HepG2 (cell line): ENCODE data around the gene CDC42EP1. TPM values are rescaled to one million over a fixed set of nuclear protein-coding genes. Genes with fewer than 3 reads are reported as not detected.

Experiments
- BRCA1 ChIP-seq: sonication (generic); formaldehyde crosslinking; IDR thresholded peaks from 2 replicates; pipeline ENCODE4 v1.4.0; 2020; ENCODE audit warnings: missing genetic modification reagents
- DNMT3B ChIP-seq: conservative IDR thresholded peaks from 2 replicates; pipeline ENCODE4 v1.6.1; 2016; ENCODE audit warnings: missing biosample characterization, control low read depth
- FOSL2 ChIP-seq: sonication (generic); formaldehyde crosslinking; IDR thresholded peaks from 2 replicates; pipeline ENCODE4 v1.4.0; 2020; ENCODE audit warnings: missing genetic modification reagents
- FUBP1 ChIP-seq: sonication (generic); formaldehyde crosslinking; IDR thresholded peaks from 2 replicates; pipeline ENCODE4 v1.5.1; 2020; ENCODE audit warnings: missing genetic modification reagents, mild to moderate bottlenecking, borderline replicate concordance
- JUN ChIP-seq: sonication (generic); formaldehyde crosslinking; IDR thresholded peaks from 2 replicates; pipeline ENCODE4 v1.4.0; 2020; ENCODE audit warnings: mild to moderate bottlenecking, missing genetic modification reagents
- KLF9 ChIP-seq: IDR thresholded peaks from 2 replicates; pipeline ENCODE4 v1.6.1; 2016; ENCODE audit warnings: low read depth
- MXD1 ChIP-seq: sonication (generic); formaldehyde crosslinking; IDR thresholded peaks from 2 replicates; pipeline ENCODE4 v1.4.0; 2020; ENCODE audit warnings: mild to moderate bottlenecking, missing genetic modification reagents
- NCOA5 ChIP-seq: sonication (generic); formaldehyde crosslinking; IDR thresholded peaks from 2 replicates; pipeline ENCODE4 v1.4.0; 2020; ENCODE audit warnings: missing genetic modification reagents
- NFE2L2 ChIP-seq: fragments of 150-350 bp; IDR thresholded peaks from 2 replicates; pipeline ENCODE4 v1.6.1; 2014; ENCODE audit warnings: low read length
- SKIL ChIP-seq: sonication (generic); formaldehyde crosslinking; IDR thresholded peaks from 2 replicates; pipeline ENCODE4 v1.8.0; 2022; ENCODE audit warnings: missing genetic modification reagents, mild to moderate bottlenecking, moderate library complexity, borderline replicate concordance
- SSRP1 ChIP-seq: IDR thresholded peaks from 2 replicates; pipeline ENCODE4 v1.6.1; 2016; ENCODE audit warnings: control low read depth
- XBP1 ChIP-seq: sonication (generic); formaldehyde crosslinking; IDR thresholded peaks from 2 replicates; pipeline ENCODE4 v1.5.0; 2020; ENCODE audit warnings: missing genetic modification reagents
- ZFP36L2 ChIP-seq: sonication (generic); formaldehyde crosslinking; IDR thresholded peaks from 2 replicates; pipeline ENCODE4 v1.4.0; 2020; ENCODE audit warnings: missing genetic modification reagents
- ZFP82 ChIP-seq: sonication (generic); formaldehyde crosslinking; IDR thresholded peaks from 2 replicates; pipeline ENCODE4 v1.5.1; 2020; ENCODE audit warnings: mild to moderate bottlenecking, missing genetic modification reagents, borderline replicate concordance
- ZIK1 ChIP-seq: sonication (generic); formaldehyde crosslinking; IDR thresholded peaks from 2 replicates; pipeline ENCODE4 v1.5.0; 2020; ENCODE audit warnings: mild to moderate bottlenecking, low read depth, missing genetic modification reagents, borderline replicate concordance
- ZNF317 ChIP-seq: sonication (generic); formaldehyde crosslinking; IDR thresholded peaks from 2 replicates; pipeline ENCODE4 v1.5.0; 2020; ENCODE audit warnings: mild to moderate bottlenecking, missing genetic modification reagents
- ZNF646 ChIP-seq: sonication (generic); formaldehyde crosslinking; IDR thresholded peaks from 2 replicates; pipeline ENCODE4 v1.9.0; 2021; ENCODE audit warnings: mild to moderate bottlenecking, missing genetic modification reagents
- ZNF780A ChIP-seq: sonication (generic); formaldehyde crosslinking; IDR thresholded peaks from 2 replicates; pipeline ENCODE4 v1.8.0; 2022; ENCODE audit warnings: mild to moderate bottlenecking, missing genetic modification reagents, moderate library complexity
- polyA plus RNA-seq, 8 experiments: library from polyadenylated mRNA; depleted of rRNA in 3 of 8; stranded (reverse) in 7 of 8; unstranded in 1 of 8; fragments of >200 nt; fragmentation: Illumina TruSeq in 4 of 8; extraction: Trizol in 4 of 8; gene quantifications; 2 replicates each; pipeline versions ENCODE4 v1.2.1 to v1.2.3, GENCODE V29; 2011 to 2016; ENCODE audit warnings: low read depth in 4 of 8, missing spikeins in 1 of 8, mixed read lengths in 1 of 8; ENCODE audit not compliant: insufficient read depth in 1 of 8
- total RNA-seq, 5 experiments: library from RNA; depleted of rRNA; stranded (reverse); fragments of >200 nt; fragmentation: Illumina TruSeq; extraction: Trizol; gene quantifications; 2 replicates each; pipeline ENCODE4 v1.2.3, GENCODE V29; 2016; ENCODE audit warnings: low read depth in 1 of 5

The CDC42EP1 gene
- total and polyA plus RNA-seq, 2 of the 13 experiments (the other 11 are each of a cell fraction or from before 2014, with no cell fraction given), result 17.1 to 29.5 TPM

GRCh38 chr22:37538590-37539357 lies 21.5 kb upstream of the CDC42EP1 start (continued):
- peak; percentile 61; the same call in 1 of the 2 replicates for TF ChIP-seq ZNF317 (CRISPR knock-in tag)
- TF ChIP-seq ZNF780A (CRISPR knock-in tag), result no peak
- no peak for TF ChIP-seq ZIK1 (CRISPR knock-in tag)
- no peak for TF ChIP-seq NFE2L2
- TF ChIP-seq ZFP82 (CRISPR knock-in tag), result no peak
- TF ChIP-seq BRCA1 (CRISPR knock-in tag), result no peak
- no peak for TF ChIP-seq SSRP1 (CRISPR knock-in tag)
- no peak for TF ChIP-seq ZNF646 (CRISPR knock-in tag)
- TF ChIP-seq SKIL, result no peak
- TF ChIP-seq FUBP1, result no peak
- TF ChIP-seq JUN (CRISPR knock-in tag), result no peak
- TF ChIP-seq ZFP36L2 (CRISPR knock-in tag), result no peak
- no peak for TF ChIP-seq DNMT3B
- TF ChIP-seq KLF9, result no peak
- TF ChIP-seq NCOA5 (CRISPR knock-in tag), result no peak
- no peak for TF ChIP-seq XBP1 (CRISPR knock-in tag)
- TF ChIP-seq FOSL2 (CRISPR knock-in tag), result peak; percentile 47
- no peak for TF ChIP-seq MXD1
